HepG2 (cell line): ENCODE measurements around the gene SHLD3. TPM values are rescaled to one million over a fixed set of nuclear protein-coding genes. Genes with fewer than 3 reads are reported as not detected.

Source experiments
- ATAD3A ChIP-seq: sonication (generic); formaldehyde crosslinking; IDR thresholded peaks from 2 replicates; pipeline ENCODE4 v1.4.0; 2020; ENCODE audit warnings: missing genetic modification reagents
- DNMT1 ChIP-seq: sonication (generic); formaldehyde crosslinking; IDR thresholded peaks from 2 replicates; pipeline ENCODE4 v1.5.1; 2020; ENCODE audit warnings: mild to moderate bottlenecking, missing genetic modification reagents
- KAT2B ChIP-seq: fragments of 150-350 bp; IDR thresholded peaks from 2 replicates; pipeline ENCODE4 v1.6.1; 2014; ENCODE audit warnings: low read depth, low read length, borderline replicate concordance
- KAT8 ChIP-seq: IDR thresholded peaks from 2 replicates; pipeline ENCODE4 v1.6.1; 2016; ENCODE audit warnings: missing genetic modification reagents, missing compliant biosample characterization
- POLR2G ChIP-seq: fragments of 200-400 bp; formaldehyde crosslinking; IDR thresholded peaks from 2 replicates; pipeline ENCODE4 v1.6.1; 2018; ENCODE audit warnings: mild to moderate bottlenecking, low read depth, low read length, moderate library complexity
- SAFB2 ChIP-seq: sonication (generic); formaldehyde crosslinking; IDR thresholded peaks from 2 replicates; pipeline ENCODE4 v1.5.1; 2020; ENCODE audit warnings: missing genetic modification reagents, low read depth, mild to moderate bottlenecking, borderline replicate concordance
- TBX2 ChIP-seq: sonication (generic); formaldehyde crosslinking; IDR thresholded peaks from 2 replicates; pipeline ENCODE4 v1.5.0; 2020; ENCODE audit warnings: missing genetic modification reagents, mild to moderate bottlenecking, borderline replicate concordance
- TSC22D2 ChIP-seq: sonication (generic); formaldehyde crosslinking; IDR thresholded peaks from 2 replicates; pipeline ENCODE4 v1.5.1; 2020; ENCODE audit warnings: missing genetic modification reagents, mild to moderate bottlenecking, borderline replicate concordance
- ZNF234 ChIP-seq: sonication (generic); formaldehyde crosslinking; conservative IDR thresholded peaks from 2 replicates; pipeline ENCODE4 v1.5.1; 2020; ENCODE audit warnings: mild to moderate bottlenecking, missing genetic modification reagents
- ZNF317 ChIP-seq: sonication (generic); formaldehyde crosslinking; IDR thresholded peaks from 2 replicates; pipeline ENCODE4 v1.5.0; 2020; ENCODE audit warnings: mild to moderate bottlenecking, missing genetic modification reagents
- ZNF431 ChIP-seq: sonication (generic); formaldehyde crosslinking; IDR thresholded peaks from 2 replicates; pipeline ENCODE4 v1.9.0; 2022; ENCODE audit warnings: missing genetic modification reagents, low read depth, mild to moderate bottlenecking, borderline replicate concordance
- ZNF558 ChIP-seq: sonication (generic); formaldehyde crosslinking; IDR thresholded peaks from 2 replicates; pipeline ENCODE4 v1.9.0; 2022; ENCODE audit warnings: mild to moderate bottlenecking, missing genetic modification reagents, borderline replicate concordance
- polyA plus RNA-seq, 8 experiments: library from polyadenylated mRNA; depleted of rRNA in 3 of 8; stranded (reverse) in 7 of 8; unstranded in 1 of 8; fragments of >200 nt; fragmentation: Illumina TruSeq in 4 of 8; extraction: Trizol in 4 of 8; gene quantifications; 2 replicates each; pipeline versions ENCODE4 v1.2.1 to v1.2.3, GENCODE V29; 2011 to 2016; ENCODE audit warnings: low read depth in 4 of 8, missing spikeins in 1 of 8, mixed read lengths in 1 of 8; ENCODE audit not compliant: insufficient read depth in 1 of 8
- total RNA-seq, 5 experiments: library from RNA; depleted of rRNA; stranded (reverse); fragments of >200 nt; fragmentation: Illumina TruSeq; extraction: Trizol; gene quantifications; 2 replicates each; pipeline ENCODE4 v1.2.3, GENCODE V29; 2016; ENCODE audit warnings: low read depth in 1 of 5
- TF ChIP-seq, protein P1 (sequence below): sonication (generic); formaldehyde crosslinking; IDR thresholded peaks from 2 replicates; pipeline ENCODE4 v1.4.0; 2020; ENCODE audit warnings: missing genetic modification reagents, borderline replicate concordance
- TF ChIP-seq, protein P2 (sequence below): sonication (generic); formaldehyde crosslinking; IDR thresholded peaks from 2 replicates; pipeline ENCODE4 v1.4.0; 2020; ENCODE audit warnings: missing genetic modification reagents
- TF ChIP-seq, protein P3 (sequence below): sonication (generic); formaldehyde crosslinking; IDR thresholded peaks from one replicate; pipeline ENCODE4 v1.5.1; 2020; ENCODE audit warnings: mild to moderate bottlenecking, missing genetic modification reagents; ENCODE audit errors: not compliant biosample characterization
- TF ChIP-seq, protein P4 (sequence below): fragments of 450-650 bp; IDR thresholded peaks from 2 replicates; pipeline ENCODE4 v1.6.1; 2017

Gene SHLD3
- total and polyA plus RNA-seq, 2 of the 13 experiments (the other 11 are each of a cell fraction or from before 2014, with no cell fraction given): 3.6 to 6.8 TPM

DNA sequence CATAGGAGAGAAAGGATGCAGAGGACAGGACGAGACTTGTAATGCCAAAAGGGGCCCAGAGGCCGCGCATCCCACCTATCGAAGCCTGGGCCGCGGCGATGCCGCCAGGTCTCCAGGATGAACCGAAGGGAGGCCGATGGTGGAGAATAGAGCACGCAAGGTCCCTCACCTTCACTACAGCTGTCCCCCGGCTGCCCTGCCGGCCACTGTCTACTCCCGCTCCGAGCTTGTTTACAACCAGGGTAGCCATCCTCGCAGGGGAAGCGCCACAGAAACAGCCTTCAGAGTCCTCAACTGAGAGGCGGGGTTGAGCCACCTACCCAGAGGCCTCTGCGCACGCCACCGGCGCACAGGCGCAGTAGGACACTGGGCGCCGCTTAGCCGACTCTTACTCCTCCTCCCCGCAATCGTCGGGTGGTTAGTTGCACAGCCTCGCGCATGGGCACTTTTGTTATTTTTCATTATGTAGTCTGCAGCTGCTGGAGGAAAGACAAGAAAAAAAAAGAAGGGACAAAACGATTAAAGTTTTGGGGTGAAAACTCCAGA lies 729 bp upstream of the SHLD3 start, which contains the start of gene TRIM23 (continued):
- TF ChIP-seq, protein P1, sequence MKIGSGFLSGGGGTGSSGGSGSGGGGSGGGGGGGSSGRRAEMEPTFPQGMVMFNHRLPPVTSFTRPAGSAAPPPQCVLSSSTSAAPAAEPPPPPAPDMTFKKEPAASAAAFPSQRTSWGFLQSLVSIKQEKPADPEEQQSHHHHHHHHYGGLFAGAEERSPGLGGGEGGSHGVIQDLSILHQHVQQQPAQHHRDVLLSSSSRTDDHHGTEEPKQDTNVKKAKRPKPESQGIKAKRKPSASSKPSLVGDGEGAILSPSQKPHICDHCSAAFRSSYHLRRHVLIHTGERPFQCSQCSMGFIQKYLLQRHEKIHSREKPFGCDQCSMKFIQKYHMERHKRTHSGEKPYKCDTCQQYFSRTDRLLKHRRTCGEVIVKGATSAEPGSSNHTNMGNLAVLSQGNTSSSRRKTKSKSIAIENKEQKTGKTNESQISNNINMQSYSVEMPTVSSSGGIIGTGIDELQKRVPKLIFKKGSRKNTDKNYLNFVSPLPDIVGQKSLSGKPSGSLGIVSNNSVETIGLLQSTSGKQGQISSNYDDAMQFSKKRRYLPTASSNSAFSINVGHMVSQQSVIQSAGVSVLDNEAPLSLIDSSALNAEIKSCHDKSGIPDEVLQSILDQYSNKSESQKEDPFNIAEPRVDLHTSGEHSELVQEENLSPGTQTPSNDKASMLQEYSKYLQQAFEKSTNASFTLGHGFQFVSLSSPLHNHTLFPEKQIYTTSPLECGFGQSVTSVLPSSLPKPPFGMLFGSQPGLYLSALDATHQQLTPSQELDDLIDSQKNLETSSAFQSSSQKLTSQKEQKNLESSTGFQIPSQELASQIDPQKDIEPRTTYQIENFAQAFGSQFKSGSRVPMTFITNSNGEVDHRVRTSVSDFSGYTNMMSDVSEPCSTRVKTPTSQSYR (CRISPR knock-in tag): no peak
- TF ChIP-seq ZNF317 (CRISPR knock-in tag): 0 out of 2 replicates have a peak, but pooled peaks have one; percentile 57
- no peak for TF ChIP-seq KAT2B
- TF ChIP-seq, protein P2, sequence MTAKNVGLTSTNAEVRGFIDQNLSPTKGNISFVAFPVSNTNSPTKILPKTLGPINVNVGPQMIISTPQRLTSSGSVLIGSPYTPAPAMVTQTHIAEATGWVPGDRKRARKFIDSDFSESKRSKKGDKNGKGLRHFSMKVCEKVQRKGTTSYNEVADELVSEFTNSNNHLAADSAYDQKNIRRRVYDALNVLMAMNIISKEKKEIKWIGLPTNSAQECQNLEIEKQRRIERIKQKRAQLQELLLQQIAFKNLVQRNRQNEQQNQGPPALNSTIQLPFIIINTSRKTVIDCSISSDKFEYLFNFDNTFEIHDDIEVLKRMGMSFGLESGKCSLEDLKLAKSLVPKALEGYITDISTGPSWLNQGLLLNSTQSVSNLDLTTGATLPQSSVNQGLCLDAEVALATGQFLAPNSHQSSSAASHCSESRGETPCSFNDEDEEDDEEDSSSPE (CRISPR knock-in tag): no peak; the same call in 1 of the 2 replicates
- 0 out of 2 replicates have a peak, but pooled peaks have one; percentile 45 for TF ChIP-seq ZNF558 (CRISPR knock-in tag)
- TF ChIP-seq, protein P3, sequence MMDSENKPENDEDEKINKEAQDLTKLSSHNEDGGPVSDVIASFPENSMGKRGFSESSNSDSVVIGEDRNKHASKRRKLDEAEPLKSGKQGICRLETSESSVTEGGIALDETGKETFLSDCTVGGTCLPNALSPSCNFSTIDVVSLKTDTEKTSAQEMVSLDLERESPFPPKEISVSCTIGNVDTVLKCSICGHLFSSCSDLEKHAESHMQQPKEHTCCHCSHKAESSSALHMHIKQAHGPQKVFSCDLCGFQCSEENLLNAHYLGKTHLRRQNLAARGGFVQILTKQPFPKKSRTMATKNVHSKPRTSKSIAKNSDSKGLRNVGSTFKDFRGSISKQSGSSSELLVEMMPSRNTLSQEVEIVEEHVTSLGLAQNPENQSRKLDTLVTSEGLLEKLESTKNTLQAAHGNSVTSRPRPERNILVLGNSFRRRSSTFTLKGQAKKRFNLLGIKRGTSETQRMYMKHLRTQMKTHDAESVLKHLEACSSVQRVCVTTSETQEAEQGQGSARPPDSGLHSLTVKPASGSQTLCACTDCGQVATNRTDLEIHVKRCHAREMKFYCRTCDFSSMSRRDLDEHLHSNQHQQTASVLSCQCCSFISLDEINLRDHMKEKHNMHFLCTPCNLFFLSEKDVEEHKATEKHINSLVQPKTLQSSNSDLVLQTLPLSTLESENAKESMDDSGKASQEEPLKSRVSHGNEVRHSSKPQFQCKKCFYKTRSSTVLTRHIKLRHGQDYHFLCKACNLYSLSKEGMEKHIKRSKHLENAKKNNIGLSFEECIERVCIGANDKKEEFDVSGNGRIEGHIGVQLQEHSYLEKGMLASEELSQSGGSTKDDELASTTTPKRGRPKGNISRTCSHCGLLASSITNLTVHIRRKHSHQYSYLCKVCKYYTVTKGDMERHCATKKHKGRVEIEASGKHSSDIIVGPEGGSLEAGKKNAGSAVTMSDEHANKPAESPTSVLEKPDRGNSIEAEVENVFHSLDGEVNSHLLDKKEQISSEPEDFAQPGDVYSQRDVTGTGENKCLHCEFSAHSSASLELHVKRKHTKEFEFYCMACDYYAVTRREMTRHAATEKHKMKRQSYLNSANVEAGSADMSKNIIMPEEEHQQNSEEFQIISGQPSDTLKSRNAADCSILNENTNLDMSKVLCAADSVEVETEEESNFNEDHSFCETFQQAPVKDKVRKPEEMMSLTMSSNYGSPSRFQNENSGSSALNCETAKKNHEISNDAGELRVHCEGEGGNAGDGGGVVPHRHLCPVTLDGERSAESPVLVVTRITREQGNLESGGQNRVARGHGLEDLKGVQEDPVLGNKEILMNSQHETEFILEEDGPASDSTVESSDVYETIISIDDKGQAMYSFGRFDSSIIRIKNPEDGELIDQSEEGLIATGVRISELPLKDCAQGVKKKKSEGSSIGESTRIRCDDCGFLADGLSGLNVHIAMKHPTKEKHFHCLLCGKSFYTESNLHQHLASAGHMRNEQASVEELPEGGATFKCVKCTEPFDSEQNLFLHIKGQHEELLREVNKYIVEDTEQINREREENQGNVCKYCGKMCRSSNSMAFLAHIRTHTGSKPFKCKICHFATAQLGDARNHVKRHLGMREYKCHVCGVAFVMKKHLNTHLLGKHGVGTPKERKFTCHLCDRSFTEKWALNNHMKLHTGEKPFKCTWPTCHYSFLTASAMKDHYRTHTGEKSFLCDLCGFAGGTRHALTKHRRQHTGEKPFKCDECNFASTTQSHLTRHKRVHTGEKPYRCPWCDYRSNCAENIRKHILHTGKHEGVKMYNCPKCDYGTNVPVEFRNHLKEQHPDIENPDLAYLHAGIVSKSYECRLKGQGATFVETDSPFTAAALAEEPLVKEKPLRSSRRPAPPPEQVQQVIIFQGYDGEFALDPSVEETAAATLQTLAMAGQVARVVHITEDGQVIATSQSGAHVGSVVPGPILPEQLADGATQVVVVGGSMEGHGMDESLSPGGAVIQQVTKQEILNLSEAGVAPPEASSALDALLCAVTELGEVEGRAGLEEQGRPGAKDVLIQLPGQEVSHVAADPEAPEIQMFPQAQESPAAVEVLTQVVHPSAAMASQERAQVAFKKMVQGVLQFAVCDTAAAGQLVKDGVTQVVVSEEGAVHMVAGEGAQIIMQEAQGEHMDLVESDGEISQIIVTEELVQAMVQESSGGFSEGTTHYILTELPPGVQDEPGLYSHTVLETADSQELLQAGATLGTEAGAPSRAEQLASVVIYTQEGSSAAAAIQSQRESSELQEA: no peak
- peak; percentile 21; the same call in 1 of the 2 replicates for TF ChIP-seq TBX2
- no peak for TF ChIP-seq ZNF234
- TF ChIP-seq, protein P4, sequence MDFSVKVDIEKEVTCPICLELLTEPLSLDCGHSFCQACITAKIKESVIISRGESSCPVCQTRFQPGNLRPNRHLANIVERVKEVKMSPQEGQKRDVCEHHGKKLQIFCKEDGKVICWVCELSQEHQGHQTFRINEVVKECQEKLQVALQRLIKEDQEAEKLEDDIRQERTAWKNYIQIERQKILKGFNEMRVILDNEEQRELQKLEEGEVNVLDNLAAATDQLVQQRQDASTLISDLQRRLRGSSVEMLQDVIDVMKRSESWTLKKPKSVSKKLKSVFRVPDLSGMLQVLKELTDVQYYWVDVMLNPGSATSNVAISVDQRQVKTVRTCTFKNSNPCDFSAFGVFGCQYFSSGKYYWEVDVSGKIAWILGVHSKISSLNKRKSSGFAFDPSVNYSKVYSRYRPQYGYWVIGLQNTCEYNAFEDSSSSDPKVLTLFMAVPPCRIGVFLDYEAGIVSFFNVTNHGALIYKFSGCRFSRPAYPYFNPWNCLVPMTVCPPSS: no peak
- TF ChIP-seq ZNF431 (CRISPR knock-in tag): 0 out of 2 replicates have a peak, but pooled peaks have one; percentile 55
- no peak for TF ChIP-seq TSC22D2 (CRISPR knock-in tag)
- peak; percentile 51 for TF ChIP-seq KAT8
- TF ChIP-seq POLR2G: peak; percentile 89
- no peak for TF ChIP-seq ATAD3A
- no peak for TF ChIP-seq SAFB2 (CRISPR knock-in tag)
- no peak for TF ChIP-seq DNMT1 (CRISPR knock-in tag)
